Upper lobe of right lung (tissue), 1 donor: Measurements from ENCODE around the gene MEIKIN. TPM values are rescaled to one million over a fixed set of nuclear protein-coding genes. Genes with fewer than 3 reads are reported as not detected.
A peak's percentile ranks its signal among the peaks of the same experiment; 100 is the strongest.

Experiments used
- ATAC-seq: fragments of 200-7000 bp; cut with Tn5 transposase; one replicate; pipeline ENCODE4 v1.9.1; 2020; ENCODE audit warnings: mild to moderate bottlenecking, moderate library complexity
- DNase-seq: peaks from one replicate; pipeline ENCODE4 v3.0.0-alpha.2; 2020
- H3K27ac ChIP-seq: fragments of 200-600 bp; one replicate; pipeline ENCODE4 v1.8.0; 2022
- H3K27me3 ChIP-seq: fragments of 200-600 bp; one replicate; pipeline ENCODE4 v1.8.0; 2022; ENCODE audit warnings: mild to moderate bottlenecking
- H3K36me3 ChIP-seq: fragments of 200-600 bp; one replicate; pipeline ENCODE4 v1.8.0; 2022
- H3K4me1 ChIP-seq: fragments of 200-600 bp; one replicate; pipeline ENCODE4 v1.8.0; 2022
- H3K4me3 ChIP-seq: fragments of 200-600 bp; one replicate; pipeline ENCODE4 v1.8.0; 2022; ENCODE audit warnings: mild to moderate bottlenecking
- H3K9me3 ChIP-seq: fragments of 200-600 bp; one replicate; pipeline ENCODE4 v1.8.0; 2022
- CTCF ChIP-seq: fragments of 200-600 bp; IDR thresholded peaks from one replicate; pipeline ENCODE4 v1.8.0; 2022; ENCODE audit warnings: antibody characterized with exemption
- intact Hi-C: fragments of 100-400 bp; cut with DNase I; formaldehyde crosslinking; loops from one replicate; pipeline ENCODE4 v1.11.0; 2022
- total RNA-seq: library from RNA; stranded (reverse); fragmentation: NEBNext Ultra II Directional; extraction: Animal tissue kit (Norgen Biotek cat#: 25700); gene quantifications from one replicate; pipeline ENCODE4 v1.2.1, GENCODE V29; 2021
- donor health status: DM: no; HTN: yes; CAD: no; lungs with severe emphysema.

The MEIKIN gene
- total RNA-seq, 1 donor from 2014 or later, result not detected

DNA sequence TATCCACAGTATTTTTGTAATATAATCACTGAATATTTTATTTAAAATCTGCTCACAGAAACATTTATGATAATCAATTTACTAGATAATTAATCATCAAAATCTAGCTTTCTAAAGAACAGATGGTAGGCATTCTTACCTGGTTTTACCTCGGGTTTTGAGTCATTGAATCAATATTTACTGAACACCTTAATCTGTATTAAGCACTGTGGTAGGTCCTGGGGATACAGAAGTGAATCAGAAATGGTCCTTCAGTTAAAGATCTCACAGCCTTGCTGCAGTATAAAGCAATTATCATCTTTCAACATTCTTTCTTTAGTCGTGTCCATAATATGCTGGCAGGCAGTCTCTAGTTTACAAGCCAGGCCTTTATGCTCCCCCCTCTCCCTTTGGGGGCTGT lies 2.0 kb upstream of the MEIKIN start:
- no peak for TF ChIP-seq CTCF
- ATAC-seq (no peak), DNase-seq (no peak)
- intact Hi-C loops, result no loop called here
- Histone ChIP-seq H3K27me3 (no peaks in the 10 kb centered on the region), H3K9me3 (no peaks in the 10 kb centered on the region), H3K4me1 (no peaks in the 10 kb centered on the region), H3K27ac (no peak overlapping the region), H3K36me3 (no peaks in the 10 kb centered on the region), H3K4me3 (no peak overlapping the region)

DNA sequence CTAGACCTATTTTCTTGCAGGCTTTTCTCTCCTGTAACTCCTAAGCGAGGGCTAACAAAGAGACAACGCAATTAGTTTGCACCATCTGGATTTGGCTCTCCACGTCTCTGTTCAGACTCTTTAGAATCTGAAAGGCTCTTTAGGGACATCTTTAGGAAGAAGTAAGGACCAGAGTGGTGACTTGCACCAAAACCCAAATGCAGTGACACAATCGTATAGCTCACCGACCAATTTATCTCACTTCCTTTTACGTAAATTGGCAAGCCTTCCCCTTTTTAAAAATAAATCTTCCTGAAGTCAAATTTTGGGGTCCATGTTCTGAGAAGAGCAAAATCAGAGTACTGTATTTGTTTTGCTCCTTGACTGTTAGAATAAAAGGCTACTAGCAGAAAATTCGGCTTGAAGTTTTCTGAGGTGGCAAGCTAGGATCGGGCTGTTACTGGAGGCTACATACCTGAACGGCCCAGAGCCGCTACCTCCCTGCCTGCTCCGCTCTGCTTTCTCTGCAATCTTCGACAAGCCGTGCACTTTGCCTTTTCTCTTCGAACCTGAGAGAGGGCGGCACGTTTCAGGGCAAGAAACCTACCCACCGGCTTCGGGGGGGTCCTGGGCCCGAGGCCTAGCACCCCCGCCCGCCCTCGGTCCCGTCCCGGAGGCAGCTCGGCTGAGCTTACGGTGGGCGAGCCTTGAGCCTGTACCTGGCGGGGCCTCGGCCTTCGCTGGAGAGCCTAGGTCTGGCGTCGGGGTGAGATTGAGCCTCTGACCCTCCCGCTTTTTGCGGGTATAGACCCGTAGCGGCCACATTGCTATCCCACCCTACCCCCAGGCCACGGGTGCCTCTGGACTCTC lies 537 bp downstream of the MEIKIN start:
- peak; percentile 36 for ATAC-seq
- intact Hi-C loops, result no loop called here
- Histone ChIP-seq H3K36me3 (no peaks in the 10 kb centered on the region), H3K27ac (no peak overlapping the region), H3K27me3 (no peaks in the 10 kb centered on the region), H3K4me1 (no peaks in the 10 kb centered on the region), H3K4me3 (no peak overlapping the region), H3K9me3 (no peaks in the 10 kb centered on the region)
- TF ChIP-seq CTCF, result no peak
- no peak for DNase-seq

DNA sequence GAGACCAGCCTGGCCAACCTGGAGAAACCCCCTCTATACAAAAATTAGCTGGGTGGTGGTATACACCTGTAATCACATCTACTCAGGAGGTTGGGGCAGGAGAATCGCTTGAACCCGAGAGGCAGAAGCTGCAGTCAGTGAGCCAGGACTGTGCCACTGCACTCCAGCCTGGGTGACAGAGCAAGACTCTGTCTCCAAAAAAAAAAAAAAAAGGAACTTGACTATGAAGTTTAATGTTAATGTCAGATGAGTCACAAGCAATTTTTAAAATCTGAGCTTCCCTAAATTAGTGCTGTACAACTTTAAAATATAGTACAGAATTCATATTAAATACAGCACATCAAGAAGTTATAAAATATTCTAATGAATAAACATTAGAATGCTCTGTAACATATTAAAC lies 1.5 kb downstream of the MEIKIN start:
- H3K4me1 ChIP-seq, result no peaks in the 10 kb centered on the region
- DNase-seq (no peak), ATAC-seq (peak; percentile 35)
- no peak for TF ChIP-seq CTCF
- no peaks in the 10 kb centered on the region for H3K9me3 ChIP-seq
- no peaks in the 10 kb centered on the region for H3K36me3 ChIP-seq
- H3K27me3 ChIP-seq, result no peaks in the 10 kb centered on the region
- no peak overlapping the region for H3K4me3 ChIP-seq
- H3K27ac ChIP-seq, result no peak overlapping the region
- intact Hi-C loops, result no loop called here

DNA sequence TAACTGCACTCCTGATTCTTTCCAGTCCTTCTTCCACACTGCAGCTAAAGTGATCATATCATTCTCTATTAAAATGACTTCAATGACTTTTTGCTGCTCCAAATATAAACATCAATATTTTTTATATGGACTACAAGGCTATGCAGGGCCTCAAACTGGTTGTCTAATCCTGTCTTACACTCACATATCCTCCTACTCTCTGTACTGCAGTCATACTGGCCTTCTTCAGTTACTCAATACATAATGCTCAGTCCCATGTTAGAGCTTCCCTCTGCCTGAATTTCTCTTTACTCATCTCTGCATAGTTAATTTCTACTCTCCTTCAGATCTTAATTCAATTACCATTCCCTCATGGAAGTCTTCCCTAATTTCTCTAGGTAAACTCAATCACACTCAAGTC lies 3.4 kb downstream of the MEIKIN start:
- DNase-seq, result no peak
- peak; percentile 46 for ATAC-seq
- intact Hi-C loops, result no loop called here

DNA sequence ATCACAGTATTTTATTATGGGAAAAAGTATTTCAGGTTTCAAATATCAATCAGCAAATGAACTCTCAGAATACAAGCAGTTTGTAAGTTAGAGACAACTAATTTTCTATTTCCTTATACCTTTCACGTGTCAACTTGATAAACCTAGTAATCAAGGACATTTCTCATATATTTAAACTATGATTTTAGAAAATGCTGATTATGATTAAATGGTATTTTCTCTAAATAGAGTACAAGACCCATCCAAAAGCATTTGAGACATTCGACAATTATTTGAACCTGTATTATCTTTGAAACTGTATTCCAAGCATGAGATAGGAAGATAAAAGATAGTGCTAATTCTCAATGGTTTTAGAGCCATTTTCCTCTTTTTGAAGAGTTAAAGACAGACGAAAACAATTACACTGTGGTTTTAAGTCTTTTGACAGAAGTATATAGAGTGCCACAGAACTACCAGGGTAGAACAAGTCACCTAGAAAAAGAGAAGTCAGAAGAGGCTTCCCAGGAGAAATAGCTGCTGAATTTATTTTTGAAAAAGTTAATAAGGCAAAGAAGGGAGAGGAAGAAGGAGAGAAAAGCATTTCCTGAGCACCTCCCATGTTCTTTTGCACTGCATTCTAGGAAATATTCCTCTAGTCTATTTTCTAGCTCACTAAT lies 5.6 kb downstream of the MEIKIN start:
- H3K4me3 ChIP-seq, result no peak overlapping the region
- no peak overlapping the region for H3K27ac ChIP-seq
- intact Hi-C loops, result no loop called here
- H3K9me3 ChIP-seq, result no peaks in the 10 kb centered on the region
- DNase-seq (no peak), ATAC-seq (no peak)
- TF ChIP-seq CTCF, result no peak
- no peaks in the 10 kb centered on the region for H3K4me1 ChIP-seq
- no peaks in the 10 kb centered on the region for H3K36me3 ChIP-seq
- H3K27me3 ChIP-seq, result no peaks in the 10 kb centered on the region

More for the DNA sequence above, 3.4 kb downstream of the MEIKIN start:
- H3K4me3 ChIP-seq, result no peak overlapping the region
- no peaks in the 10 kb centered on the region for H3K36me3 ChIP-seq
- no peaks in the 10 kb centered on the region for H3K27me3 ChIP-seq
- no peaks in the 10 kb centered on the region for H3K4me1 ChIP-seq
- TF ChIP-seq CTCF, result no peak
- no peak overlapping the region for H3K27ac ChIP-seq
- no peaks in the 10 kb centered on the region for H3K9me3 ChIP-seq
